Neural cell (in vitro differentiated cells): ENCODE results near the gene TUBA3D. TPM values are rescaled to one million over a fixed set of nuclear protein-coding genes. Genes with fewer than 3 reads are reported as not detected.
"Not testable (repeated sequence)": the region's sequence is repeated elsewhere in the genome, so short reads cannot be mapped to it uniquely, and the experiment has no call there.

ENCODE experiments used
- H2AFZ ChIP-seq: fragments of 200-600, 300-800 bp; sonication (generic), shearing (Covaris generic); 2 replicates; pipeline ENCODE4 v1.6.0; 2014; ENCODE audit warnings: low read depth, mild to moderate bottlenecking, antibody characterized with exemption, low read length, moderate library complexity
- H3F3A ChIP-seq: fragments of 200-600 bp; shearing (Covaris generic); 2 replicates; pipeline ENCODE4 v1.6.1; 2016; ENCODE audit warnings: mild to moderate bottlenecking, moderate library complexity, mixed read lengths, antibody characterized with exemption, low read length; ENCODE audit not compliant: insufficient read depth, poor library complexity, severe bottlenecking
- H3K27ac ChIP-seq: fragments of 200-600, 300-800 bp; sonication (generic), shearing (Covaris generic); 2 replicates; pipeline ENCODE4 v1.5.1; 2014; ENCODE audit warnings: mild to moderate bottlenecking, low read length, moderate library complexity
- H3K27me3 ChIP-seq: fragments of 300-800, 200-600 bp; sonication (generic), shearing (Covaris generic); 2 replicates; pipeline ENCODE4 v1.6.0; 2014; ENCODE audit warnings: mild to moderate bottlenecking, low read depth, low read length, moderate library complexity; ENCODE audit not compliant: insufficient read depth
- H3K36me3 ChIP-seq: fragments of 300-800, 200-600 bp; sonication (generic), shearing (Covaris generic); 2 replicates; pipeline ENCODE4 v1.5.1; 2014; ENCODE audit warnings: mild to moderate bottlenecking, antibody characterized with exemption, low read length, moderate library complexity; ENCODE audit not compliant: insufficient read depth
- H3K4me2 ChIP-seq: fragments of 300-800, 200-600 bp; sonication (generic), shearing (Covaris generic); 2 replicates; pipeline ENCODE4 v1.6.0; 2014; ENCODE audit warnings: mild to moderate bottlenecking, low read length
- H3K4me3 ChIP-seq: fragments of 300-800, 200-600 bp; sonication (generic), shearing (Covaris generic); 2 replicates; pipeline ENCODE4 v1.5.1; 2014; ENCODE audit warnings: mild to moderate bottlenecking, low read length, moderate library complexity
- H3K79me2 ChIP-seq: fragments of 200-600 bp; shearing (Covaris generic); replicated peaks from 2 replicates; pipeline ENCODE4 v1.6.0; 2014; ENCODE audit warnings: mild to moderate bottlenecking, low read length, moderate library complexity; ENCODE audit not compliant: insufficient read depth
- H3K9ac ChIP-seq: fragments of 300-800, 200-600 bp; sonication (generic), shearing (Covaris generic); 2 replicates; pipeline ENCODE4 v1.6.1; 2016; ENCODE audit warnings: mild to moderate bottlenecking, low read length, mixed read lengths
- H3K9me2 ChIP-seq: fragments of 200-600 bp; shearing (Covaris generic); 2 replicates; pipeline ENCODE4 v1.6.1; 2016; ENCODE audit warnings: mild to moderate bottlenecking, low read length, mixed read lengths; ENCODE audit not compliant: insufficient read depth
- H3K9me3 ChIP-seq: fragments of 200-600, 300-800 bp; sonication (generic), shearing (Covaris generic); 2 replicates; pipeline ENCODE4 v1.6.1; 2016; ENCODE audit warnings: mild to moderate bottlenecking, mixed run types, low read length, moderate library complexity, mixed read lengths
- H4K20me1 ChIP-seq: fragments of 200-600 bp; shearing (Covaris generic); 2 replicates; pipeline ENCODE4 v1.6.1; 2016; ENCODE audit warnings: mild to moderate bottlenecking, mixed run types; ENCODE audit not compliant: insufficient read depth
- polyA plus RNA-seq: library from polyadenylated mRNA; depleted of rRNA; stranded (reverse); fragments of >200 nt; gene quantifications from 2 replicates; pipeline ENCODE4 v1.2.3, GENCODE V29; 2014

The TUBA3D gene
- polyA plus RNA-seq, 1 donor from 2014 or later: not detected

- not testable (repeated sequence) for H3K27me3 ChIP-seq, H3K36me3 ChIP-seq, H3K4me3 ChIP-seq, H3F3A ChIP-seq, H3K79me2 ChIP-seq, H3K4me2 ChIP-seq, H3K9me3 ChIP-seq, H3K9ac ChIP-seq, H4K20me1 ChIP-seq, H2AFZ ChIP-seq, H3K9me2 ChIP-seq, H3K27ac ChIP-seq
These were observed 5.0 kb upstream of the TUBA3D start for GRCh38 chr2:131470944-131471343.

DNA sequence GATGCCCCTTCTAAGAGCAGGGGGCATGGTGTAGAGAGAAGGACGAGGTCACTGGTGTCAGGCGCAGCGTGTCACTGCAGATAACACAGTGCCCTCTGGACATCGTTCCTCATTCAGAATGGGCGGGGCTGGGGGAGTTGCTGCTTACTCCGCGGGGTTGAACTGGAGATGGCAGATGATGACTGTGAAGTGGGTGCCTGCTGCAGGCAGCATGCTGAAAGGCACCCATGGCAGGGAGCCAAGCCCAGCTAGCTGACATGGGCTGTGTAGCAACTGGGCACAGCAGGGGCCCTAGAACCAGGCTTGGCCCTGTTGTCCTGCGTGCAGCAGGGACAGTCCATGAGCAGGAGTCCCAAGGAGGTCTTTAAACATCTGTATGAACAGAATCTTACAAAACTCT lies 4.3 kb upstream of the TUBA3D start:
- not testable (repeated sequence) for H3F3A ChIP-seq, H3K36me3 ChIP-seq, H4K20me1 ChIP-seq, H3K27me3 ChIP-seq, H3K79me2 ChIP-seq, H3K9me2 ChIP-seq, H3K9ac ChIP-seq, H3K4me3 ChIP-seq, H2AFZ ChIP-seq, H3K4me2 ChIP-seq, H3K27ac ChIP-seq, H3K9me3 ChIP-seq

DNA sequence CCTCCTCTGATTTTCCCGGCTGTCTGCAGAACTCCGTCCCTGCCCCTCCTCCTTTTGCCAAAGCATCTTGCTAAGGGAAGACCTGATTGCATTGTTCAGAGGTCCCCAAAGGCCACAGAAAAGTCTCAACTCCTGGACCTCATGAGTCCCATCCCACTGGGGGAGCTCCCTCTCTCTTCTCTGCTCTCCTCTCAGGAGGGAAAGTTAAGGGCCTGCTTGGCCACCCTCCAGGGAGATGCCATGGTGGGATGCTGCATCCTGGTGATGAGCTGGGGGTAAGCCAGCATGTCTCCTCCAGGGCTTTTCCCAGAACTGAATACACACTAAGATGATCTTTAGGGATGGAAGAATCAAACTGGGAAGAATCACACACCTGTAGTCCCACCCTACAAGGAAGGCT lies 2.7 kb upstream of the TUBA3D start:
- not testable (repeated sequence) for H3F3A ChIP-seq, H3K27ac ChIP-seq, H3K79me2 ChIP-seq, H2AFZ ChIP-seq, H3K9me2 ChIP-seq, H3K4me2 ChIP-seq, H3K9me3 ChIP-seq, H3K9ac ChIP-seq, H4K20me1 ChIP-seq, H3K27me3 ChIP-seq, H3K36me3 ChIP-seq, H3K4me3 ChIP-seq

DNA sequence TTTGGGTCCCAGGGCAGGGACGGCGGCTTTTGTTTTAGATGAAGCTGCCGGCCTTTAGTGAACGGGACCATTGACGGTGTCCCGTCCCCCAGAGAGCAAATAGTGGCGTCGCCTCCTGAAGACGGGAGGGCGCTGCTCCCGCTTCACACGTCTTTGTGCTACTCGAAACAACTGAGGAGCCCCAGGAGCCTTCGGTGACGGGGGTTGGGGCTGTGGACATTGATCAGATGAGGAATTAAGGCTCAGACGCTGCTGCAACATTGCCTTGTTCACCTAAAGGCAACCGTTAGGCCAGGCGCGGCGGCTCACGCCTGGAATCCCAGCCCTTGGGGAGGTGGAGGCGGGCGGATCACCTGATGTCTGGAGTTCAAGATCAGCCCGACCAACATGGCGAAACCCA lies 444 bp downstream of the TUBA3D start:
- H4K20me1 ChIP-seq, H3K4me2 ChIP-seq, H3K9me3 ChIP-seq, H3K27ac ChIP-seq, H3F3A ChIP-seq, H3K36me3 ChIP-seq, H3K4me3 ChIP-seq, H3K27me3 ChIP-seq, H2AFZ ChIP-seq, H3K9ac ChIP-seq, H3K9me2 ChIP-seq, H3K79me2 ChIP-seq: not testable (repeated sequence)

GRCh38 chr2:131477227-131477626 lies 1.3 kb downstream of the TUBA3D start:
- H3K36me3 ChIP-seq, H3K4me3 ChIP-seq, H3K9me3 ChIP-seq, H4K20me1 ChIP-seq, H3F3A ChIP-seq, H3K27ac ChIP-seq, H3K27me3 ChIP-seq, H3K9ac ChIP-seq, H3K9me2 ChIP-seq, H3K79me2 ChIP-seq, H3K4me2 ChIP-seq, H2AFZ ChIP-seq: not testable (repeated sequence)

DNA sequence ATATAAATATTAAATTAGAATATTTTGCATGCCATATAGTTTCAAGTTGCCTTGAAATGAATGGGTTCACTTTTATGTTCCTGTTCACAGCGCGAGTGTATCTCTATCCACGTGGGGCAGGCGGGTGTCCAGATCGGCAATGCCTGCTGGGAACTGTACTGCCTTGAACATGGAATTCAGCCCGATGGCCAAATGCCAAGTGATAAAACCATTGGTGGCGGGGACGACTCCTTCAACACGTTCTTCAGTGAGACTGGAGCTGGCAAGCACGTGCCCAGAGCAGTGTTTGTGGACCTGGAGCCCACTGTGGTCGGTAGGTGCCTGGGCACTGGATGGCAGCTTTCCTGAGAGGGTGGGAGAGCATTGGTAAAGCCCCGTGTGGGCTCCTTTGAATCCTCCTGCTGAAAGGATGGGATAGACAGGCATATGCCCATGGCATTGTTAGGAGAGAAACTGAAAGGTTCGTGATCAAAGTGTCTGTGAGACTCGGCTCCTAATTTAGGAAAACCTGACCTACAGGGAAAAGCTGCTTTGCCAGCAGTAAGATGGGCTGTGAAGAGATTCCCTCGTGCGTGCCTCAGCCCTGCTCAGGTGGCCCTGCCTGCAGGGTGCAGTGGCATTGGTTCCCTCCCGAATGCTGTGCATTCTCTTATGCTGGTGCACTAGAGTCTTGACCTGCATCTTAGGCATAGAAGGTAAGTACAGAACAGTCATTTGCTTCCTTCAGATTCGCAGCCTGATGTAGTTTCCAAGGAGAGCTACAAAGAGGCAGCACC lies 2.3 kb downstream of the TUBA3D start:
- H3K79me2 ChIP-seq, H4K20me1 ChIP-seq, H3K4me2 ChIP-seq, H3F3A ChIP-seq, H3K36me3 ChIP-seq, H3K27ac ChIP-seq, H3K9me3 ChIP-seq, H3K9ac ChIP-seq, H3K27me3 ChIP-seq, H3K9me2 ChIP-seq, H2AFZ ChIP-seq, H3K4me3 ChIP-seq: not testable (repeated sequence)

DNA sequence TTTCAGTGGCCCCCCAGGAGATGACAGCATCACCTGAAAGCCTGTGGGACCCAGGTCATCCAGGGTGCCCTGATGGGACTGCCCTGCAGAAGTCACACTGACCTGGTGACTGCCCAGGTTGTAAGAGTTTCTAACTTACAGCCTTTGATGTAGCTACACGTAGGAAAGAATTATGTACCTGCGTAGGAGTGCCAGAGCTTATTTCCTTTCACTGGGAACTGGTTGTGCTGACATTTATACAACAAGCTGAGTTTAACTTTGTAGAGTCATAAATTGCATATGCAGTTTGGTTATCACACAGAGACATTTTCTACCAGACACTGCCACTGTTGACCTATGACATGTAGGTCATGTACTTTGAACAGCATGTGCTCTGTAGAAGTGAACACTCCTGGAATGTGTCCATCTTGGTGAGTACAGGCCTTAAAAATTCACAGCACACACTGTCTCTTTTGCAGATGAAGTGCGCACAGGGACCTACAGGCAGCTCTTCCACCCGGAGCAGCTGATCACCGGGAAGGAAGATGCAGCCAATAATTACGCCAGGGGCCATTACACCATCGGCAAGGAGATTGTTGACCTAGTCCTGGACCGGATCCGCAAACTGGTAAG lies 3.0 kb downstream of the TUBA3D start:
- H3K9ac ChIP-seq, H3K79me2 ChIP-seq, H3K9me2 ChIP-seq, H2AFZ ChIP-seq, H4K20me1 ChIP-seq, H3K36me3 ChIP-seq, H3F3A ChIP-seq, H3K9me3 ChIP-seq, H3K27me3 ChIP-seq, H3K27ac ChIP-seq, H3K4me2 ChIP-seq, H3K4me3 ChIP-seq: not testable (repeated sequence)

DNA sequence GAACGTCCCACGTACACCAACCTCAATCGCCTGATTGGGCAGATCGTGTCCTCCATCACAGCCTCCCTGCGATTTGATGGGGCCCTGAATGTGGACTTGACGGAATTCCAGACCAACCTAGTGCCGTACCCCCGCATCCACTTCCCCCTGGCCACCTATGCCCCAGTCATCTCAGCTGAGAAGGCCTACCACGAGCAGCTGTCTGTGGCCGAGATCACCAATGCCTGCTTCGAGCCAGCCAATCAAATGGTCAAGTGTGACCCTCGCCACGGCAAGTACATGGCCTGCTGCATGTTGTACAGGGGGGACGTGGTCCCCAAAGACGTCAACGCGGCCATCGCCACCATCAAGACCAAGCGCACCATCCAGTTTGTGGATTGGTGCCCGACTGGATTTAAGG lies 4.4 kb downstream of the TUBA3D start:
- not testable (repeated sequence) for H3K27ac ChIP-seq, H3K79me2 ChIP-seq, H3K4me2 ChIP-seq, H3F3A ChIP-seq, H3K4me3 ChIP-seq, H4K20me1 ChIP-seq, H3K36me3 ChIP-seq, H3K27me3 ChIP-seq, H3K9me2 ChIP-seq, H3K9ac ChIP-seq, H3K9me3 ChIP-seq, H2AFZ ChIP-seq
